CD14-positive monocyte (primary cell): ENCODE measurements around the gene TMEM238L. TPM values are rescaled to one million over a fixed set of nuclear protein-coding genes. Genes with fewer than 3 reads are reported as not detected.
A peak's percentile ranks its signal among the peaks of the same experiment; 100 is the strongest.

Source experiments
- DNase-seq, 3 donors: peaks; one replicate each; pipeline ENCODE4 v3.0.0-alpha.2; 2011 to 2022
- H2AFZ ChIP-seq: 2 replicates; pipeline ENCODE4 v1.6.0; 2012; ENCODE audit warnings: mild to moderate bottlenecking, low read depth, low read length, inconsistent platforms; ENCODE audit not compliant: insufficient read depth, poor library complexity, severe bottlenecking
- H3K27ac ChIP-seq, 2 donors: 1 replicate in 1 of 2; 2 replicates in 1 of 2; pipeline ENCODE4 v1.5.1; 2012 to 2013; ENCODE audit warnings: low read length in 2 of 2, control low read depth in 1 of 2, inconsistent platforms in 1 of 2, low read depth in 1 of 2, mild to moderate bottlenecking in 1 of 2
- H3K27me3 ChIP-seq, 2 donors: one replicate each; pipeline versions ENCODE4 v1.6.0 to v1.6.1; 2011 to 2013; ENCODE audit warnings: low read length in 2 of 2; ENCODE audit not compliant: control insufficient read depth in 2 of 2, insufficient read depth in 2 of 2
- H3K36me3 ChIP-seq, 2 donors: replicated peaks in 1 of 2; 1 replicate in 1 of 2; 2 replicates in 1 of 2; pipeline versions ENCODE4 v1.5.1 to v1.6.1; 2012 to 2013; ENCODE audit warnings: low read length in 2 of 2, control low read depth in 1 of 2, inconsistent platforms in 1 of 2, mild to moderate bottlenecking in 1 of 2; ENCODE audit not compliant: insufficient read depth in 2 of 2, control insufficient read depth in 1 of 2
- H3K4me1 ChIP-seq, 2 donors: 1 replicate in 1 of 2; 2 replicates in 1 of 2; pipeline versions ENCODE4 v1.5.1 to v1.6.1; 2012 to 2013; ENCODE audit warnings: low read length in 2 of 2, control low read depth in 1 of 2, inconsistent platforms in 1 of 2, mild to moderate bottlenecking in 1 of 2, moderate library complexity in 1 of 2; ENCODE audit not compliant: insufficient read depth in 2 of 2, control insufficient read depth in 1 of 2
- H3K4me2 ChIP-seq: replicated peaks from 2 replicates; pipeline ENCODE3; 2012; ENCODE audit warnings: low read length, moderate library complexity, mild to moderate bottlenecking; ENCODE audit not compliant: poor library complexity, severe bottlenecking; ENCODE audit errors: extremely low read depth
- H3K4me3 ChIP-seq, 3 experiments: fragments of 200-600 bp in 1 of 3; sonication (generic) in 1 of 3; replicated peaks in 1 of 3; 1 replicate in 2 of 3; 2 replicates in 1 of 3; pipeline ENCODE4 v1.5.1; 2011 to 2013; ENCODE audit warnings: low read length in 3 of 3, mild to moderate bottlenecking in 3 of 3, control low read depth in 2 of 3, low read depth in 2 of 3, inconsistent platforms in 1 of 3, moderate library complexity in 1 of 3
- H3K79me2 ChIP-seq: 2 replicates; pipeline ENCODE4 v1.6.0; 2012; ENCODE audit warnings: mild to moderate bottlenecking, control low read depth, inconsistent platforms, low read length, moderate library complexity; ENCODE audit not compliant: insufficient read depth
- H3K9ac ChIP-seq: 2 replicates; pipeline ENCODE4 v1.6.0; 2017; ENCODE audit warnings: low read length, mild to moderate bottlenecking; ENCODE audit not compliant: insufficient read depth, poor library complexity, severe bottlenecking
- H3K9me3 ChIP-seq, 2 donors: replicated peaks in 1 of 2; 1 replicate in 1 of 2; 2 replicates in 1 of 2; pipeline versions ENCODE4 v1.5.1 to v1.6.1; 2012 to 2013; ENCODE audit warnings: low read length in 2 of 2, control low read depth in 1 of 2; ENCODE audit not compliant: control insufficient read depth in 1 of 2, insufficient read depth in 1 of 2
- H4K20me1 ChIP-seq: 2 replicates; pipeline ENCODE4 v1.6.0; 2012; ENCODE audit warnings: mild to moderate bottlenecking, low read length, control low read depth, moderate library complexity; ENCODE audit not compliant: insufficient read depth
- H3K27ac Mint-ChIP-seq, 7 donors: one replicate each; pipeline ENCODE4 v1.8.0; 2020; ENCODE audit warnings: mild to moderate bottlenecking in 7 of 7, mixed read lengths in 7 of 7, moderate library complexity in 6 of 7, inconsistent platforms in 2 of 7
- H3K27me3 Mint-ChIP-seq, 3 donors: one replicate each; pipeline ENCODE4 v1.8.0; 2021 to 2022; ENCODE audit warnings: low read depth in 3 of 3, mild to moderate bottlenecking in 3 of 3, mixed read lengths in 3 of 3, moderate library complexity in 3 of 3, inconsistent platforms in 1 of 3
- H3K36me3 Mint-ChIP-seq, 2 donors: one replicate each; pipeline ENCODE4 v1.8.0; 2020; ENCODE audit warnings: mixed read lengths in 2 of 2, inconsistent platforms in 1 of 2, mild to moderate bottlenecking in 1 of 2
- H3K4me1 Mint-ChIP-seq: one replicate; pipeline ENCODE4 v1.8.0; 2020; ENCODE audit warnings: mild to moderate bottlenecking, mixed read lengths
- H3K4me3 Mint-ChIP-seq, 2 donors: one replicate each; pipeline ENCODE4 v1.8.0; 2020; ENCODE audit warnings: mild to moderate bottlenecking in 2 of 2, mixed read lengths in 2 of 2, moderate library complexity in 1 of 2
- H3K9me3 Mint-ChIP-seq, 7 donors: one replicate each; pipeline ENCODE4 v1.8.0; 2020 to 2022; ENCODE audit warnings: mixed read lengths in 7 of 7, mild to moderate bottlenecking in 6 of 7, moderate library complexity in 6 of 7, inconsistent platforms in 2 of 7
- WGBS: methylation state at CpG from one replicate; pipeline ENCODE4 v1.1.5; 2013; ENCODE audit warnings: missing lambda C conversion rate; ENCODE audit not compliant: insufficient coverage; 5-methylcytosine and 5-hydroxymethylcytosine counted together
- intact Hi-C, 2 donors: fragments of 100-400 bp; cut with micrococcal nuclease; formaldehyde crosslinking; loops; one replicate each; pipeline versions ENCODE4 v1.15.0 to v1.15.1; 2023
- polyA plus RNA-seq, 3 donors: library from polyadenylated mRNA; depleted of rRNA in 1 of 3; unstranded in 2 of 3; stranded (reverse) in 1 of 3; fragments of 300-500 nt in 2 of 3; fragments of >200 nt in 1 of 3; fragmentation: Illumina TruSeq in 2 of 3; gene quantifications; 1 replicate in 2 of 3; 2 replicates in 1 of 3; pipeline ENCODE4 v1.2.3, GENCODE V29; 2012 to 2021
- TF ChIP-seq, protein P1 (sequence below): fragments of 200-600 bp; IDR thresholded peaks from one replicate; pipeline ENCODE4 v1.8.0; 2022; ENCODE audit warnings: antibody characterized with exemption, mild to moderate bottlenecking

The TMEM238L gene
- polyA plus RNA-seq, 3 donors = not detected

DNA sequence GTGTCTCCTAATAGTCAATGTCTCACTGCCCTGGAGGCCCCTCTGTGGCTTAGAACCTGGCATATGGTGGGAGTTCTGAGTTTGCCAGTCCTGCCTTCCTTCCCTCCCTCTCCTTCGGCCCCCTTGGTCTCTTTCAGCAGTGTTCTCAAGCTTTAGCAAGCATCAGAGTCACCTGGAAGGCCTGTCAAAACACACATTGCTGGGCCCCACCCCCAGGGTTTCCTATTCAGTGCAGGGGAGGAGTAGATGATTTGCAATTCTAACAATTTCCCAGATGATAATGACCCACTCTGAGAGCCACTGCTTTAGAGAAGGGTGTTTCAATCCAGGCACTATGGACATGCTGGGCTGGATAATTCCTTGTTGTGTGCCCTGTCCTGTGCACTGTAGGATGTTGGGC is 47.7 kb downstream of the TMEM238L start:
- no peak overlapping the region for H3K27ac Mint-ChIP-seq
- TF ChIP-seq, protein P1, sequence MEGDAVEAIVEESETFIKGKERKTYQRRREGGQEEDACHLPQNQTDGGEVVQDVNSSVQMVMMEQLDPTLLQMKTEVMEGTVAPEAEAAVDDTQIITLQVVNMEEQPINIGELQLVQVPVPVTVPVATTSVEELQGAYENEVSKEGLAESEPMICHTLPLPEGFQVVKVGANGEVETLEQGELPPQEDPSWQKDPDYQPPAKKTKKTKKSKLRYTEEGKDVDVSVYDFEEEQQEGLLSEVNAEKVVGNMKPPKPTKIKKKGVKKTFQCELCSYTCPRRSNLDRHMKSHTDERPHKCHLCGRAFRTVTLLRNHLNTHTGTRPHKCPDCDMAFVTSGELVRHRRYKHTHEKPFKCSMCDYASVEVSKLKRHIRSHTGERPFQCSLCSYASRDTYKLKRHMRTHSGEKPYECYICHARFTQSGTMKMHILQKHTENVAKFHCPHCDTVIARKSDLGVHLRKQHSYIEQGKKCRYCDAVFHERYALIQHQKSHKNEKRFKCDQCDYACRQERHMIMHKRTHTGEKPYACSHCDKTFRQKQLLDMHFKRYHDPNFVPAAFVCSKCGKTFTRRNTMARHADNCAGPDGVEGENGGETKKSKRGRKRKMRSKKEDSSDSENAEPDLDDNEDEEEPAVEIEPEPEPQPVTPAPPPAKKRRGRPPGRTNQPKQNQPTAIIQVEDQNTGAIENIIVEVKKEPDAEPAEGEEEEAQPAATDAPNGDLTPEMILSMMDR = no peak
- DNase-seq = no peak
- no peaks in the 10 kb centered on the region for H3K4me1 ChIP-seq
- H3K27me3 ChIP-seq = no peaks in the 10 kb centered on the region
- H3K79me2 ChIP-seq = no peaks in the 10 kb centered on the region
- no peaks in the 10 kb centered on the region for H3K9me3 ChIP-seq
- no peak overlapping the region for H2AFZ ChIP-seq
- H3K4me1 Mint-ChIP-seq = peaks cover 10% of the 10 kb centered on the region
- H3K36me3 ChIP-seq = no peaks in the 10 kb centered on the region
- no peak overlapping the region for H3K4me3 Mint-ChIP-seq
- H3K9ac ChIP-seq = no peak overlapping the region
- peaks cover 0 to 3% (median 0%) of the 10 kb centered on the region in 7 donors for H3K9me3 Mint-ChIP-seq
- no peak overlapping the region for H3K4me3 ChIP-seq
- no peaks in the 10 kb centered on the region for H3K36me3 Mint-ChIP-seq
- no peak overlapping the region for H3K4me2 ChIP-seq
- no peak overlapping the region for H3K27ac ChIP-seq
- no CpG with 5 or more reads among the region's 1 CpG for WGBS
- intact Hi-C loops = no loop called here
- no peaks in the 10 kb centered on the region for H4K20me1 ChIP-seq
- peaks cover 0 to 7% (median 2%) of the 10 kb centered on the region in 3 donors for H3K27me3 Mint-ChIP-seq

DNA sequence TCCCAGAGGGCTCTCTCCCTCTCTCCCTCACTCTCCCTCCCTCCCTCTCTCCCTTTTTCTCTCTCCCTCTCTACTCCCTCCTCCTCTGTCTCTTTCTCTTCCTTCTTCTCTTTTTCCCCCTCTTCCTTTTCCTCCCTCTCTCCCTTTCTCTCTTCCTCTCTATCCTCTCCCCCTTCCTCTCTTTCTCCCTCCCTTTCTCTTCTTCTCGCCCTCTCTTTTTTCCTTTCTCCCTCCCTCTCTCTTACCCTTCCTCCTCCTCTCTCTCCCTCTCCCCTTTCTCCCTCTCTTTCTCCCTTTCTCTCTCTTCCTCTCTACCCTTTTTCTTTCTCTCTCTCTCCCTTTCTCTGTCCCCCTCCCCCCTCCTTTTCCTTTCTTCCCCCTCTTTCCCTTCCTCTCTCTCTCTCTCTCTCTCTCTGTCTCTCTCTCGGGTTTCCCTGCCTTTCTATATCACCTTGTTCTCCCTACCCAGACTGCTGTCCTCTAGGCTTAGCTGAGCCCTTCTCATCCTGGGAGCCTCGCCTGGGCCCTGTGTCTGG is 48.2 kb downstream of the TMEM238L start:
- Histone ChIP-seq H3K79me2 (no peaks in the 10 kb centered on the region), H2AFZ (no peak overlapping the region), H3K4me3 (no peak overlapping the region), H3K27ac (no peak overlapping the region), H3K9me3 (no peaks in the 10 kb centered on the region), H4K20me1 (no peaks in the 10 kb centered on the region), H3K9ac (no peak overlapping the region), H3K27me3 (no peaks in the 10 kb centered on the region), H3K4me1 (no peaks in the 10 kb centered on the region), H3K4me2 (no peak overlapping the region), H3K36me3 (no peaks in the 10 kb centered on the region)
- Mint-ChIP-seq H3K27ac (peak overlapping the region in 1 of 7 donors; percentile 70), H3K27me3 (peaks cover 0 to 7% (median 2%) of the 10 kb centered on the region in 3 donors), H3K4me1 (peaks cover 10% of the 10 kb centered on the region), H3K4me3 (no peak overlapping the region), H3K36me3 (no peaks in the 10 kb centered on the region), H3K9me3 (peaks cover 0 to 3% (median 0%) of the 10 kb centered on the region in 7 donors)
- intact Hi-C loops = no loop called here
- no peak for DNase-seq
- WGBS = 85% methylated on average over 2 of the region's 3 CpGs
- TF ChIP-seq, protein P1 = no peak
